Stomach (tissue), 9 donors: Measurements from ENCODE around the gene SORL1. TPM values are rescaled to one million over a fixed set of nuclear protein-coding genes. Genes with fewer than 3 reads are reported as not detected.

Experiments
- DNase-seq, 2 donors: peaks; one replicate each; pipeline versions ENCODE4 v3.0.0 to v3.0.0-alpha.2; 2013 to 2019
- H3K27ac ChIP-seq, 5 donors: fragments of 200-600 bp in 4 of 5; sonication (generic) in 4 of 5; one replicate each; pipeline ENCODE4 v1.5.1; 2013 to 2019; ENCODE audit warnings: mild to moderate bottlenecking in 1 of 5, moderate library complexity in 1 of 5
- H3K27me3 ChIP-seq, 3 donors: fragments of 200-600 bp; sonication (generic); one replicate each; pipeline ENCODE4 v1.5.1; 2017 to 2019; ENCODE audit warnings: mixed run types in 1 of 3
- H3K36me3 ChIP-seq, 4 donors: fragments of 200-600 bp; sonication (generic); 1 replicate in 3 of 4; 2 replicates in 1 of 4; pipeline ENCODE4 v1.5.1; 2016 to 2019
- H3K4me1 ChIP-seq, 4 donors: fragments of 200-600 bp; sonication (generic); one replicate each; pipeline ENCODE4 v1.5.1; 2016 to 2019
- H3K4me3 ChIP-seq, 4 donors: fragments of 200-600 bp; sonication (generic) in 3 of 4; one replicate each; pipeline ENCODE4 v1.5.1; 2016 to 2019; ENCODE audit warnings: mild to moderate bottlenecking in 1 of 4
- H3K9me3 ChIP-seq, 4 donors: fragments of 200-600 bp; sonication (generic); one replicate each; pipeline ENCODE4 v1.5.1; 2016 to 2019
- CTCF ChIP-seq, 7 experiments: fragments of 450-650 bp in 4 of 7; fragments of 200-600 bp in 3 of 7; sonication (generic) in 3 of 7; IDR thresholded peaks; one replicate each; pipeline ENCODE4 v1.5.1; 2016 to 2019; ENCODE audit warnings: antibody characterized with exemption in 7 of 7, control low read depth in 2 of 7, mild to moderate bottlenecking in 1 of 7
- EP300 ChIP-seq: sonication (generic); formaldehyde crosslinking; IDR thresholded peaks from one replicate; pipeline ENCODE4 v1.6.1; 2017; ENCODE audit warnings: antibody characterized with exemption
- POLR2A ChIP-seq, 4 donors: fragments of 450-650 bp; IDR thresholded peaks; one replicate each; pipeline ENCODE4 v1.6.1; 2016; ENCODE audit warnings: antibody characterized with exemption in 4 of 4, control low read depth in 2 of 4, mild to moderate bottlenecking in 1 of 4, moderate library complexity in 1 of 4
- POLR2AphosphoS5 ChIP-seq, 3 donors: sonication (generic); formaldehyde crosslinking; IDR thresholded peaks; one replicate each; pipeline ENCODE4 v1.6.1; 2016; ENCODE audit warnings: antibody characterized with exemption in 3 of 3
- WGBS, 5 donors: extraction: QIAGEN DNeasy Blood & Tissue Kit in 3 of 5; methylation state at CpG; one replicate each; pipeline versions ENCODE4 v1.1.5 to v1.1.7; 2013 to 2018; 5-methylcytosine and 5-hydroxymethylcytosine counted together
- intact Hi-C: fragments of 100-400 bp; cut with DNase I; formaldehyde crosslinking; loops from one replicate; pipeline ENCODE4 v1.15.1; 2023; ENCODE audit warnings: low total_unique reads
- polyA plus RNA-seq, 3 donors: library from polyadenylated mRNA; stranded (reverse); fragments of 200-250 nt; gene quantifications; one replicate each; pipeline ENCODE4 v1.2.3, GENCODE V29; 2013
- total RNA-seq, 5 donors: library from RNA; depleted of rRNA; stranded (reverse); fragments of >200 nt; gene quantifications; one replicate each; pipeline versions ENCODE4 v1.1.0 to v1.2.3, GENCODE V29; 2014 to 2016
- donor health status: healthy with polysubstance abuse.
- donor health status: Bipolar disorder and iron deficiency.
- donor health status: healthy.

Gene SORL1
- total and polyA plus RNA-seq, 8 donors: 0.76 to 161 (median 18.2) TPM

DNA sequence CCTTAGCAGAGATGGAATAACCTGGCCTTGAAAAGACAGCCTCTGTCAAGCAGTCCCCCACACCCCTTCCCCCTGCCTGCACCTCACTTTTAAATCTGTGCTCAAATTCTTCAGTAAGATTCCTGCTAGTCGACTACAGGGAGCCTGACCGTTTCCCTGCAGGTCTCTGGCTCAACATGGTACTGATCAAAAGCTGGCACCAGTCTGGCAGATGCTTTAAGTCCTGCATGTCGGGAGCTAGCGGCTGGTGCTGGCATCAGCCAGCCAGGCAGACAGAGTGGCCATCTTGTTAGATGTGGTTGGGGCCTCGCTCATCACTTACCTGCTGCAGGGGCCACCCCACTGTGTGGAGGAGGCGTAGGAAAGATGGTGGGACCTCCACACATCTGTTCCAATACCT is 205.0 kb downstream of the SORL1 start:
- H3K9me3 ChIP-seq: no peaks in the 10 kb centered on the region
- DNase-seq: peak in 1 of 2 donors; percentile 20
- H3K36me3 ChIP-seq: no peaks in the 10 kb centered on the region
- TF ChIP-seq EP300 (no peak), POLR2AphosphoS5 (IDR thresholded peaks at IDR 0.05) (no peak), CTCF (IDR thresholded peaks at IDR 0.05) (no peak), POLR2A (IDR thresholded peaks at IDR 0.05) (no peak)
- no peaks in the 10 kb centered on the region for H3K27me3 ChIP-seq
- 75 to 92% (median 88%) methylated on average over 3 to 6 of the region's 6 CpGs for WGBS, 5 donors
- no peak overlapping the region for H3K4me3 ChIP-seq
- intact Hi-C loops: loop anchor here (5.0 to 10.0 kb wide), 2 partner anchors 545 to 848 kb away; no protein-coding TSS in a partner anchor
- H3K4me1 ChIP-seq: peaks cover 17 to 28% (median 25%) of the 10 kb centered on the region in 4 donors
- peak overlapping the region in 4 of 5 donors; percentile 80 to 91 (median 88) for H3K27ac ChIP-seq

- H3K27me3 ChIP-seq: no peaks in the 10 kb centered on the region
- no peak for TF ChIP-seq EP300
- no peak for TF ChIP-seq POLR2AphosphoS5 (IDR thresholded peaks at IDR 0.05)
- no peak for TF ChIP-seq CTCF (IDR thresholded peaks at IDR 0.05)
- no peak for TF ChIP-seq POLR2A (IDR thresholded peaks at IDR 0.05)
- no peaks in the 10 kb centered on the region for H3K36me3 ChIP-seq
- H3K4me1 ChIP-seq: peaks cover 14 to 23% (median 21%) of the 10 kb centered on the region in 4 donors
- intact Hi-C loops: loop anchor here (5.0 to 10.0 kb wide), 2 partner anchors 542 to 845 kb away; no protein-coding TSS in a partner anchor
- no peaks in the 10 kb centered on the region for H3K9me3 ChIP-seq
- no peak for DNase-seq
- H3K4me3 ChIP-seq: no peak overlapping the region
- 82 to 86% (median 83%) methylated on average over 3 of the region's 3 CpGs for WGBS, 5 donors
- H3K27ac ChIP-seq: no peak overlapping the region
These were observed 207.7 kb downstream of the SORL1 start for GRCh38 chr11:121659811-121660210.

DNA sequence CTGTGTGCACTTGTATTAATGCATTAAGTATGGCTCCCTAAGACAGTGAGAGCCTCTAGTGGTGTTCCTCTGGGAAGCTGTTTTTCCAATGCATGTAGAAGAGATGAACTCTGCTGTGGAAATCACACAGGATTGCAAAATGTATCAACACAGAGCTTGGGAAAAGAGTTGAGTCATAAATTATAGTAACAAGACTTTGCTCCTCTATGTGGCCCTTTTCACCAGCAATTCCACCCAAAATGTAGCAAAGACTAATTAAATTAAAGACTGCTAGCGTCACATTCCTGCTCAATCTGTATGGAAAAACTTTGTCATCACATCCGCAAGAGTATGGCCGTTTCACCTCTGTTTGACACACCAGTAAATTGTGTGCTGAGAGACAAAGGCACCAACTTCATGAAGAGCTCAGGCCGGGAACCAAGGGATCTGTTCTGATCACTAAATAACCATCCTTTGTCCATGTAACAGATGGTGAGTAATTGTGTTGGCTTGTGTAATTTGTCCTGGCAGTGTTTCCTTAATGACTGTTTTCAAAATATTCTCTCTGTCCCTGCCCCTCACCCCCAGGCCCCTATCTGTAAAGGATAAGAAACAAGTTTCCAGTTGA is 209.9 kb downstream of the SORL1 start:
- no peak for DNase-seq
- H3K36me3 ChIP-seq: no peaks in the 10 kb centered on the region
- intact Hi-C loops: no loop called here
- no peaks in the 10 kb centered on the region for H3K9me3 ChIP-seq
- TF ChIP-seq POLR2AphosphoS5 (IDR thresholded peaks at IDR 0.05) (no peak), EP300 (no peak), POLR2A (IDR thresholded peaks at IDR 0.05) (no peak), CTCF (IDR thresholded peaks at IDR 0.05) (no peak)
- peaks cover 0 to 2% (median 1%) of the 10 kb centered on the region in 4 donors for H3K4me1 ChIP-seq
- H3K27ac ChIP-seq: no peak overlapping the region
- H3K4me3 ChIP-seq: no peak overlapping the region
- WGBS, 5 donors: 58 to 83% (median 62%) methylated on average over 4 of the region's 4 CpGs
- H3K27me3 ChIP-seq: peaks cover 0 to 6% (median 0%) of the 10 kb centered on the region in 3 donors

DNA sequence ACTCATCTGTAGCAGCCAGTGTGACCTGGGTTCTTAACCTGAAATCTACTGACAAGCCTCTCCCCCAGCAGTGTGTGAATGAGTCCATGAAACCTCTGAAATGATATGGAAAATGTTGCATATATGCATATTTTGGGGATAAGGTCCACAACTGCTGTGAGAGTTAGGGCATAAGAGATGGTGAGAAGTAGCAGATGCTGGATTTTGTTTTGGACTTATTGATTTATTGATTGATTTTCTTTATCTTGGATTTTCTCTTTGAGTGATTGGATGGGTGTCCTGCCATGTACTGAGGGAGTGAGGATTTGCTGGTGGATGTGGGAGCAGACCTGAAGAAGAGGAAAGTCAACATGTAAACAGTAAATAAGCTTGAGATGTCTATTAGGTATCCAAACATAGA is 212.0 kb downstream of the SORL1 start:
- DNase-seq: no peak
- no peaks in the 10 kb centered on the region for H3K4me1 ChIP-seq
- no peak overlapping the region for H3K4me3 ChIP-seq
- no peaks in the 10 kb centered on the region for H3K9me3 ChIP-seq
- H3K36me3 ChIP-seq: no peaks in the 10 kb centered on the region
- TF ChIP-seq CTCF (IDR thresholded peaks at IDR 0.05) (no peak), POLR2A (IDR thresholded peaks at IDR 0.05) (no peak), EP300 (no peak), POLR2AphosphoS5 (IDR thresholded peaks at IDR 0.05) (no peak)
- no peak overlapping the region for H3K27ac ChIP-seq
- intact Hi-C loops: no loop called here
- H3K27me3 ChIP-seq: peaks cover 0 to 6% (median 0%) of the 10 kb centered on the region in 3 donors
